Parathyroid adenoma (tissue), 2 donors: ENCODE data around the gene CTDP1.

Source experiments
- H2AFZ ChIP-seq: fragments of 300-600 bp; sonication (generic); one replicate; pipeline ENCODE4 v1.7.0; 2017; ENCODE audit warnings: antibody characterized with exemption, mild to moderate bottlenecking
- H3K27ac ChIP-seq: fragments of 300-600 bp; sonication (generic); one replicate; pipeline ENCODE4 v1.7.0; 2017
- H3K27me3 ChIP-seq: fragments of 300-600 bp; sonication (generic); one replicate; pipeline ENCODE4 v1.7.0; 2017; ENCODE audit warnings: low read length; ENCODE audit not compliant: control insufficient read depth, insufficient read depth
- H3K36me3 ChIP-seq: fragments of 300-600 bp; sonication (generic); one replicate; pipeline ENCODE4 v1.7.0; 2017; ENCODE audit warnings: low read length; ENCODE audit not compliant: control insufficient read depth, insufficient read depth
- H3K4me1 ChIP-seq: fragments of 300-600 bp; sonication (generic); one replicate; pipeline ENCODE4 v1.7.0; 2017; ENCODE audit warnings: control low read depth
- H3K4me2 ChIP-seq: fragments of 300-600 bp; sonication (generic); one replicate; pipeline ENCODE4 v1.7.0; 2017; ENCODE audit warnings: low read length
- H3K4me3 ChIP-seq: fragments of 300-600 bp; sonication (generic); one replicate; pipeline ENCODE4 v1.7.0; 2017; ENCODE audit warnings: low read depth, low read length
- H3K79me2 ChIP-seq: fragments of 300-600 bp; sonication (generic); one replicate; pipeline ENCODE4 v1.7.0; 2017; ENCODE audit warnings: control low read depth
- H3K9ac ChIP-seq: fragments of 300-600 bp; sonication (generic); one replicate; pipeline ENCODE4 v1.7.0; 2017; ENCODE audit warnings: mild to moderate bottlenecking
- H3K9me3 ChIP-seq: fragments of 300-600 bp; sonication (generic); one replicate; pipeline ENCODE4 v1.7.0; 2017; ENCODE audit warnings: low read length; ENCODE audit not compliant: control insufficient read depth
- TF ChIP-seq, protein P1 (sequence below): fragments of 300-600 bp; sonication (generic); IDR thresholded peaks from one replicate; pipeline ENCODE4 v1.7.0; 2017; ENCODE audit warnings: antibody characterized with exemption, mild to moderate bottlenecking
- donor health status: primary hyperparathyroidism.

The CTDP1 gene

DNA sequence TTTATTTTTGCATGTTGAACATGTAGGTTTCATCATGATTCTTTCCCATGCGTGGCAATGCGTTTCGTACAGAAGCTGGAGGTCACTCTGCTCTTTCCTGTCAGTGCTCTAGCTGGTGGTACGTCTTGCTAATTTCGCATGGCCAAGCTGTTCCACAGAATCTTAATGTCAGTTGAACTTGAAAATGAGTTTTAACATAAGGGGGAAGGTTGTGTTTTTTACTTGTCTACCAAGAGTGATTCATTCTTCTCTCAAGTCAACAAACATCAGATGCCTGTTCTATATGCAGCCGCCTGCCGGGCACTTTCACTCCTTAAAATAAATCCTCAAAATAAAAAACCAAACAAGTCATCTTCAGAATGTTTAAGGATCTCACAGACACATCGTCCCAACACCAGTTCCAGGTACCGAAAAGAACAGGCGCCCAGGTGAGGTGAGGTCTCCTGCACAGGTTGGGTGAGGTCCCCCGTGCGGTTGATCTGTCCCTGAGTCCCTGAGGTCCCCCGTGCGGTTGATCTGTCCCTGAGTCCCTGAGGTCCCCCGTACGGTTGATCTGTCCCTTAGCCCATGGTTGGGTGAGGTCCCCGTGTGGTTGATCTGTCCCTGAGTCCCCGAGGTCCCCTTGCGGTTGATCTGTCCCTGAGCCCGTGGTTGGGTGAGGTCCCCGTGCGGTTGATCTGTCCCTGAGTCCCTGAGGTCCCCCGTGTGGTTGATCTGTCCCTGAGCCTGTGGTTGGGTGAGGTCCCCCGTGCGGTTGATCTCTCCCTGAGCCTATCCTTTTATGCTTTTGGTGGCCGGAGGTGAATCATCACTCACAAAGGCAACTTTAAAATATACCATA lies 61.1 kb downstream of the CTDP1 start:
- Histone ChIP-seq H3K27me3 (no peaks in the 10 kb centered on the region), H3K36me3 (no peaks in the 10 kb centered on the region), H3K4me2 (no peak overlapping the region), H3K4me1 (no peaks in the 10 kb centered on the region), H3K4me3 (no peak overlapping the region), H3K9ac (no peak overlapping the region), H3K9me3 (no peaks in the 10 kb centered on the region), H2AFZ (no peak overlapping the region), H3K79me2 (peaks cover 3% of the 10 kb centered on the region), H3K27ac (no peak overlapping the region)
- TF ChIP-seq, protein P1, sequence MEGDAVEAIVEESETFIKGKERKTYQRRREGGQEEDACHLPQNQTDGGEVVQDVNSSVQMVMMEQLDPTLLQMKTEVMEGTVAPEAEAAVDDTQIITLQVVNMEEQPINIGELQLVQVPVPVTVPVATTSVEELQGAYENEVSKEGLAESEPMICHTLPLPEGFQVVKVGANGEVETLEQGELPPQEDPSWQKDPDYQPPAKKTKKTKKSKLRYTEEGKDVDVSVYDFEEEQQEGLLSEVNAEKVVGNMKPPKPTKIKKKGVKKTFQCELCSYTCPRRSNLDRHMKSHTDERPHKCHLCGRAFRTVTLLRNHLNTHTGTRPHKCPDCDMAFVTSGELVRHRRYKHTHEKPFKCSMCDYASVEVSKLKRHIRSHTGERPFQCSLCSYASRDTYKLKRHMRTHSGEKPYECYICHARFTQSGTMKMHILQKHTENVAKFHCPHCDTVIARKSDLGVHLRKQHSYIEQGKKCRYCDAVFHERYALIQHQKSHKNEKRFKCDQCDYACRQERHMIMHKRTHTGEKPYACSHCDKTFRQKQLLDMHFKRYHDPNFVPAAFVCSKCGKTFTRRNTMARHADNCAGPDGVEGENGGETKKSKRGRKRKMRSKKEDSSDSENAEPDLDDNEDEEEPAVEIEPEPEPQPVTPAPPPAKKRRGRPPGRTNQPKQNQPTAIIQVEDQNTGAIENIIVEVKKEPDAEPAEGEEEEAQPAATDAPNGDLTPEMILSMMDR: no peak

DNA sequence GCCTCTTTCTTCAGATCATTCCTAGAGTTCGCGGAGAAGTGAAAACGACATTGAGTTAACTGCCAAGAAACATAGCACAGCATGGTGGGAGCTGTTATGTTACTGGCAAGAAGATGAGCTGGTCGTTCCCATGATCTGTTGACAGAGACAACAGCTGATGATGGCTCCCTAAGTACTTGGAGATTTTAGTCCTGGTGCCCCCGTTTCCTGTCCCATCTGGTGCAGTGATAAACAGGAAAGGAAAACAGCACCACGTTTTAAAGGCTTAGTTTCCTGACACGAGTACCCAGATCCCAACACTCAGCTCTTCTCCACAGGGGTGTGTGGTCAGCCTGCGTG lies 61.7 kb downstream of the CTDP1 start:
- no peaks in the 10 kb centered on the region for H3K9me3 ChIP-seq
- TF ChIP-seq, protein P1: no peak
- no peaks in the 10 kb centered on the region for H3K27me3 ChIP-seq
- H3K36me3 ChIP-seq: no peaks in the 10 kb centered on the region
- H3K79me2 ChIP-seq: peaks cover 3% of the 10 kb centered on the region
- no peak overlapping the region for H3K9ac ChIP-seq
- H3K4me1 ChIP-seq: no peaks in the 10 kb centered on the region
- no peak overlapping the region for H2AFZ ChIP-seq
- H3K4me3 ChIP-seq: no peak overlapping the region
- H3K27ac ChIP-seq: no peak overlapping the region
- H3K4me2 ChIP-seq: no peak overlapping the region

DNA sequence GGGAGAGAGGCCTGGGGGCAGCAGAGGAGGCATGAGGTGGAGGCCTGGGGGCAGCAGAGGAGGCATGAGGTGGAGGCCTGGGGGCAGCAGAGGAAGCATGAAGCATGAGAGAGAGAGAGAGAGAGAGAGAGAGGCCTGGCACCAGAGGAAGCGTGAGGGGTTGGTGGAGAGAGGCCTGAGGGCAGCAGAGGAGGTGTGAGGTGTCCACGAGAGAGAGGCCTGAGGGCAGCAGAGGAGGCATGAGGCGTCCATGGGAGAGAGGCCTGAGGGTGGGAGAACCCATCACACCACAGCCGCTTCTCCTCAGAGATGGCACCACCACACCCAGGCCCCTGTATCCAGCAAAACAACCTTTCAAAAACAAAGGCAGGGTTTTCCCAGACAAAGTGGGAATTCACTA lies 62.5 kb downstream of the CTDP1 start:
- H3K9ac ChIP-seq: no peak overlapping the region
- no peak overlapping the region for H3K4me3 ChIP-seq
- H3K4me1 ChIP-seq: no peaks in the 10 kb centered on the region
- TF ChIP-seq, protein P1: no peak
- no peaks in the 10 kb centered on the region for H3K27me3 ChIP-seq
- H3K9me3 ChIP-seq: no peaks in the 10 kb centered on the region
- no peak overlapping the region for H3K27ac ChIP-seq
- H3K36me3 ChIP-seq: no peaks in the 10 kb centered on the region
- H3K4me2 ChIP-seq: no peak overlapping the region
- H2AFZ ChIP-seq: no peak overlapping the region
- peaks cover 3% of the 10 kb centered on the region for H3K79me2 ChIP-seq

DNA sequence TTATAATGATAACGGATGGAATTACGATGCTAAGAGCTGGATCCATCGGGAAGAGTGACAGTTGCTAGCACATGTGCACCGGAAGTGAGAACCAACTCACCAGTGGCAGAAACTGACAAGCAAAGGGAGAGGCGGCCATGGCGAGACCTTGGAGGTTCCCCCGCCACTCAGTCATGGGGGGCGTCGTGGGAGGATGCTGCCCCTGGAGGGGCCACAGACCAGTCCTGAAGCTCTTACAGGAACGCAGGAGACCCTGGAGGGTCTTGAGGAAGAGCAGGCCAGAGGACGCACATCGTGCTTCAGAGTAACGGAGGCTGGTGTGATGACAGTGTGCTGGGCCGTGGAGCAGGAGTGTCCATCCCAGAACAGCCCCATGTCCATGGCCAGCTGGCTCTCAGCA lies 65.0 kb downstream of the CTDP1 start:
- Histone ChIP-seq H3K79me2 (peaks cover 3% of the 10 kb centered on the region), H3K4me2 (no peak overlapping the region), H3K9me3 (no peaks in the 10 kb centered on the region), H2AFZ (no peak overlapping the region), H3K9ac (no peak overlapping the region), H3K27ac (no peak overlapping the region), H3K4me1 (no peaks in the 10 kb centered on the region), H3K36me3 (no peaks in the 10 kb centered on the region), H3K27me3 (no peaks in the 10 kb centered on the region), H3K4me3 (no peak overlapping the region)
- TF ChIP-seq, protein P1: no peak

DNA sequence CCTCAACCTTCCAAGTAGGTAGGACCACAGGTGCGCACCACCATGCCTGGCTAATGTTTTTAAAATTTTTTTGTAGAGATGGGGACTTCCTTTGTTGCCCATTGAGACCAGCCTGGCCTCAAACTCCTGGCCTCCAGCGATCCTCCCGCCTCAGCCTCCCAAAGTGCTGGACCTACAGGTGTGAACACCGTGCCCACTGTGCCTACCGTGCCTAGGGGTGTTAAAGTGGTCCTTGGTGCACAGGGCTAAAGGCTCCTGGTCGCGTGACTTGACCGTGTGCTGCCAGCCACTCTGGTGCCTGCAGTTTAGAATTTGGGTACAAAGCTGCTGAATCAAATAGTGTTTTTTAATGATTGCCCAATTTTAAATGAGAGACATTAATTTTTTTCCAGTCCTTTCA lies 67.1 kb downstream of the CTDP1 start:
- no peak overlapping the region for H3K27ac ChIP-seq
- no peaks in the 10 kb centered on the region for H3K27me3 ChIP-seq
- H3K9ac ChIP-seq: no peak overlapping the region
- TF ChIP-seq, protein P1: no peak
- H3K4me3 ChIP-seq: no peak overlapping the region
- H2AFZ ChIP-seq: no peak overlapping the region
- H3K9me3 ChIP-seq: no peaks in the 10 kb centered on the region
- H3K4me2 ChIP-seq: no peak overlapping the region
- H3K4me1 ChIP-seq: no peaks in the 10 kb centered on the region
- no peaks in the 10 kb centered on the region for H3K36me3 ChIP-seq
- H3K79me2 ChIP-seq: peaks cover 3% of the 10 kb centered on the region
